ENCODE results near the gene FUT7.

GRCh38 chr9:136985027-136985602 lies 46.8 kb downstream of the FUT7 start:
- TF ChIP-seq POLR2AphosphoS5 (IDR thresholded peaks at IDR 0.05; ENCODE audit: borderline replicate concordance, low read depth, low read length) (no peak), EZH2 (IDR thresholded peaks at IDR 0.05) (no peak), FOXP2 (optimal IDR thresholded peaks at IDR 0.05; ENCODE audit: control extremely low read depth, extremely low read length, insufficient read depth) (no peak)
